NCI-H2171 treated with DMSO at 0.1 percent for 48 hours (cell line): ENCODE results near the gene TMED5.

ENCODE experiments used
- DNase-seq: peaks from one replicate; lab custom pipeline; 2025; lab: John Stamatoyannopoulos, UW

The TMED5 gene

GRCh38 chr1:93123201-93123783, 56.9 kb downstream of the TMED5 start:
- no peak for DNase-seq

- DNase-seq, result no peak
Measured at GRCh38 chr1:93120614-93121013, 59.6 kb downstream of the TMED5 start.

GRCh38 chr1:93114391-93114790, 65.8 kb downstream of the TMED5 start:
- no peak for DNase-seq

GRCh38 chr1:93113127-93113526, 67.1 kb downstream of the TMED5 start:
- no peak for DNase-seq

- DNase-seq, result no peak
Measured at GRCh38 chr1:93111561-93111960, 68.7 kb downstream of the TMED5 start.

GRCh38 chr1:93111065-93111464, 69.1 kb downstream of the TMED5 start:
- no peak for DNase-seq

GRCh38 chr1:93109578-93109977, 70.6 kb downstream of the TMED5 start:
- no peak for DNase-seq

- DNase-seq, result no peak
Measured at GRCh38 chr1:93108335-93108734, 71.9 kb downstream of the TMED5 start.

GRCh38 chr1:93107395-93107794, 72.8 kb downstream of the TMED5 start:
- no peak for DNase-seq

- no peak for DNase-seq
Measured at GRCh38 chr1:93106226-93106625, 74.0 kb downstream of the TMED5 start.

- no peak for DNase-seq
Measured at GRCh38 chr1:93102142-93102541, 78.1 kb downstream of the TMED5 start.
